Progenitor cell of endocrine pancreas (in vitro differentiated cells): Measurements from ENCODE around the gene ASTN1. TPM values are rescaled to one million over a fixed set of nuclear protein-coding genes. Genes with fewer than 3 reads are reported as not detected.

Experiments used
- DNase-seq: peaks from one replicate; pipeline ENCODE4 v3.0.0; 2021; ENCODE audit warnings: low spot score; ENCODE audit not compliant: unreplicated experiment
- H3K27ac Mint-ChIP-seq: 2 replicates; pipeline ENCODE4 v1.8.0; 2021; ENCODE audit warnings: mild to moderate bottlenecking, moderate library complexity, mixed read lengths
- H3K27me3 Mint-ChIP-seq: 2 replicates; pipeline ENCODE4 v1.8.0; 2021; ENCODE audit warnings: mixed read lengths
- H3K36me3 Mint-ChIP-seq: 2 replicates; pipeline ENCODE4 v1.8.0; 2022; ENCODE audit warnings: mixed read lengths; ENCODE audit not compliant: insufficient read depth
- H3K4me1 Mint-ChIP-seq: 2 replicates; pipeline ENCODE4 v1.8.0; 2021; ENCODE audit warnings: low read depth, mixed read lengths
- H3K4me3 Mint-ChIP-seq: 2 replicates; pipeline ENCODE4 v1.8.0; 2021; ENCODE audit warnings: low read depth, mild to moderate bottlenecking, moderate library complexity, mixed read lengths
- H3K9me3 Mint-ChIP-seq: 2 replicates; pipeline ENCODE4 v1.8.0; 2021; ENCODE audit warnings: low read depth, mixed read lengths
- total RNA-seq: library from RNA; stranded (reverse); gene quantifications from 2 replicates; pipeline ENCODE4 v1.2.1, GENCODE V29; 2021
- TF ChIP-seq, protein P1 (sequence below): fragments of 200-600 bp; sonication (generic); IDR thresholded peaks from one replicate; pipeline ENCODE4 v1.5.0; 2021; ENCODE audit warnings: antibody characterized with exemption, mild to moderate bottlenecking; ENCODE audit not compliant: unreplicated experiment

Gene ASTN1
- total RNA-seq, 1 donor from 2014 or later: 0.72 TPM

DNA sequence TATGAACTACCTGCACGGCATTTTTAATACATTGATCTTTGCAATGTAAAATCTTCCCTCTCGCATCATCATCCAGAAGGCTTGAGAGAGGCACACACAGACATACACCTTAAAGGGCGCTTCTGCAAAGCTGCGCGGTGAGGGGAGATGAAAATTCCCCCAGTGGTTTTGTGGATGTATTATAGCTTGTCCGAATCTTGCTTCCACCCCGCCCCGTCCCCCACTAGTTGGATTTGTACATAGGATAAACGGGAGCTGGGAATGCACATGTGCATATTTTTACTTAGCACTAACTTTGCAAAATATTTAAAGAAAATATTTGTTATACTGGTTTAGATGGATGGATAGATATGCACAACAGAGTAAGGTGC, 542 bp upstream of the ASTN1 start:
- DNase-seq: no peak
- peak overlapping the region; percentile 69 for H3K4me3 Mint-ChIP-seq
- H3K27ac Mint-ChIP-seq: no peak overlapping the region
- H3K9me3 Mint-ChIP-seq: no peaks in the 10 kb centered on the region
- H3K36me3 Mint-ChIP-seq: no peaks in the 10 kb centered on the region
- TF ChIP-seq, protein P1, sequence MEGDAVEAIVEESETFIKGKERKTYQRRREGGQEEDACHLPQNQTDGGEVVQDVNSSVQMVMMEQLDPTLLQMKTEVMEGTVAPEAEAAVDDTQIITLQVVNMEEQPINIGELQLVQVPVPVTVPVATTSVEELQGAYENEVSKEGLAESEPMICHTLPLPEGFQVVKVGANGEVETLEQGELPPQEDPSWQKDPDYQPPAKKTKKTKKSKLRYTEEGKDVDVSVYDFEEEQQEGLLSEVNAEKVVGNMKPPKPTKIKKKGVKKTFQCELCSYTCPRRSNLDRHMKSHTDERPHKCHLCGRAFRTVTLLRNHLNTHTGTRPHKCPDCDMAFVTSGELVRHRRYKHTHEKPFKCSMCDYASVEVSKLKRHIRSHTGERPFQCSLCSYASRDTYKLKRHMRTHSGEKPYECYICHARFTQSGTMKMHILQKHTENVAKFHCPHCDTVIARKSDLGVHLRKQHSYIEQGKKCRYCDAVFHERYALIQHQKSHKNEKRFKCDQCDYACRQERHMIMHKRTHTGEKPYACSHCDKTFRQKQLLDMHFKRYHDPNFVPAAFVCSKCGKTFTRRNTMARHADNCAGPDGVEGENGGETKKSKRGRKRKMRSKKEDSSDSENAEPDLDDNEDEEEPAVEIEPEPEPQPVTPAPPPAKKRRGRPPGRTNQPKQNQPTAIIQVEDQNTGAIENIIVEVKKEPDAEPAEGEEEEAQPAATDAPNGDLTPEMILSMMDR: no peak
- H3K4me1 Mint-ChIP-seq: peaks cover 3% of the 10 kb centered on the region
- H3K27me3 Mint-ChIP-seq: peaks cover 59% of the 10 kb centered on the region

DNA sequence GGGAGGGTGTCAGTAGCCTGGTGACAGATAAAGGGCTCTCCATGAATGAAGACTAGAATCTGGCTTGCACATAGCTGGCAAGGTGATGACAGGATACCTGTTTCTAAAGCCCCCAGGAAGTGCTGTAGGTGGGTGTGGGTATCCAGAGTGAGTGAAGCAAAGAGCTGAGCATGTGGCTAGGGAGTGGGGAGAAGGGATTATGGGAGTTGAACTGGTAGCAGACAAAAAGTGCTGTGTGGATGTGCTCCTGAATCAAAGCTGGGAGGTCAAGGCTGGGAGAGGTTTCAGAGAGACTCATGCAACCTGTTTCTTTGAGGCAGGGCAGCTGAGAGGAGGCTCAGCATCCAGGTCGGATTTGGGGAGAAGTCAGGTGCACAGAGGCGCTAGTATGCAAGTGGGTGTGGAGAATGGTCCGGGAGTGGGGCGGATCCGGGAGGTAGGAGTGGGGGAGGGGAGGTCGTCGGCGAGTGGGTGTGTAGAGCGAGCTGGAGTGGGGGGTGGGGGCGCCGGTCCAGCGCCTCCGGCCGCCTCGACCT, 600 bp downstream of the ASTN1 start:
- Mint-ChIP-seq H3K27ac (no peak overlapping the region), H3K36me3 (no peaks in the 10 kb centered on the region), H3K4me3 (peak overlapping the region; percentile 69), H3K4me1 (peaks cover 3% of the 10 kb centered on the region), H3K9me3 (no peaks in the 10 kb centered on the region), H3K27me3 (peaks cover 59% of the 10 kb centered on the region)
- TF ChIP-seq, protein P1: no peak
- DNase-seq: no peak

DNA sequence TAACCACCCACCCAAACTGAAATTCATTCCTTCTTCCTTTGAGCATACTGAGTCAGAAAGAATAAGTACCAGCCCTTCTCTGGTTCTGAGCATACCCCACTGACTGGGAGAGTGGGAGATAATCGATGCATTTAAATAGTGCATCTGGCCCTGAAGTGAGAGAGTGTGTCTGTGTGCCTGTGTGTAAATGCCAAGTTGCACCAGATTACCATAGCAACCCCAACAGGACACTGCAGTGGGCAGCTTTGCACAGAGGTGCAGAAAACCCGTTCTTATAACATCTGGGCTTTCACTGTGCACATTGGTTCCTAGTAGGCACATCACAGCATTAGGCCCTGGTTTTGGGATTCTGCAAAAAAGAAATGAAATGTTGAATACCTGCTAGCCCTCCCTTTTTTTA, 2.3 kb downstream of the ASTN1 start:
- Mint-ChIP-seq H3K9me3 (no peaks in the 10 kb centered on the region), H3K27me3 (peaks cover 59% of the 10 kb centered on the region), H3K27ac (no peak overlapping the region), H3K36me3 (no peaks in the 10 kb centered on the region), H3K4me1 (peaks cover 3% of the 10 kb centered on the region), H3K4me3 (no peak overlapping the region)
- TF ChIP-seq, protein P1: no peak
- no peak for DNase-seq

DNA sequence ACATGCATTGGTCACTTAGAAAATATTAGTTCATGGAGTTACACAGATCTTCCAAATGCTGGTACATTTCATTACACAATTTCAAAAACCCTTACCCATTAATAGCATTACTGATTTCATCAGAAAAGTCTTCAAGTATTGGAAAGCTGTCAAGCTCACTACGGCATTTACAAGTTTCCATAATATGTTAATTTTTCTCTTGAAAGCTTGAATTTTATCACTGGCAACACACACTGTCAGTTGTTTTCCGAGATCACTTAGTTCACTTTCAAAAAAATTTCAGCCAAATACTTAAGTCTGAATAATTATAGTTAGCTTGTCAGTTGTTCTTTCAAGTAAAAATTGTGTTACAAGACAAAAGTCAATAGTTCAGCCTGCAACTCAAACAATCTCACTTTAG, 18.0 kb downstream of the ASTN1 start:
- H3K27me3 Mint-ChIP-seq: peaks cover 3% of the 10 kb centered on the region
- H3K27ac Mint-ChIP-seq: no peak overlapping the region
- TF ChIP-seq, protein P1: no peak
- no peaks in the 10 kb centered on the region for H3K36me3 Mint-ChIP-seq
- H3K4me1 Mint-ChIP-seq: no peaks in the 10 kb centered on the region
- no peak overlapping the region for H3K4me3 Mint-ChIP-seq
- no peak for DNase-seq
- H3K9me3 Mint-ChIP-seq: no peaks in the 10 kb centered on the region

DNA sequence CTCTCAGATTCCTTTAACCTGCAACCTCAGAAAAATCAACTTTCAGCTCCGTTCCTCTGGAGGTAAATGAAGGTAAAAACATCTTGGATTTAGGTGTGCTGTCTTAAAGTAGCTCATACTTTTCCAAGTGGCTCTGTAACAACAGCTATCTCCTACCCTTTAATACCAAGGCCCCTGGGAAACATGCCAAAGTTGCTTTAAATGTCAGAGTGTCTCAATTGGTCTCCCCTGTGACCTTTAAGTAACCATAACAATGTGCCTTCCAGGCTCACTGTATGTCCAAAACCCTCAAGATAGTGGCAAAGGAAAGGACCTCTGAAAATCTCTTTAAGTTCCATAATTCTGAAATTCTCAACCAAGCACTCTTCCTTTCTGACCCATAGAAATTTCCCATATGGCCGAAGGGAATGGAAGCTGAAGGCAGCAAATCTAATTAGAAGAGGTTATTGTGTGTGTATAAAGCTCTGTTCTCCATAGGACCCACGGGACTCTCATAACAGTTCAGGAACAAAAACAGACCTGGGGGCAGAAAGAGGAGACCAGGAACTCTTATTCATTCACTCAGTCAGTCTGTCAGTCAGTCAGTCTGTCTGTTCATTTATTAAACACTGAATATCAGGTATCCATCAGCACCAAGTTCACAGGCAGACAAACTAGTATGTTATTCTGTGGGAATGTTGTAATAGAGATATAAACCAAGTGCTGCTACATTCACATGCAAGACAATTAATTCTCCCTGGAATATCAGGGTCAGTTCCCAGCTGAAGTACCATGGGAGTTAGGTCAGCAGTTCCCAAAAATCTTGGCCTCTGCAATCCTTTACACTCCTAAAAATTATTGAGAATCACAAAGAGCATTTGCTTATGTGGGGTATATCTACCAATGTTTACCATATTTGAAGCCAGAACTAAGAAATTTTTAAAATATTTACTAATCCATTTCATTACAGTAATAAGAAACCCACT, 19.1 kb downstream of the ASTN1 start:
- no peaks in the 10 kb centered on the region for H3K9me3 Mint-ChIP-seq
- H3K36me3 Mint-ChIP-seq: no peaks in the 10 kb centered on the region
- TF ChIP-seq, protein P1: no peak
- peaks cover 3% of the 10 kb centered on the region for H3K27me3 Mint-ChIP-seq
- no peak overlapping the region for H3K4me3 Mint-ChIP-seq
- no peak for DNase-seq
- no peaks in the 10 kb centered on the region for H3K4me1 Mint-ChIP-seq
- no peak overlapping the region for H3K27ac Mint-ChIP-seq
